Measurements from ENCODE around the gene SLC44A1. TPM values are rescaled to one million over a fixed set of nuclear protein-coding genes. Genes with fewer than 3 reads are reported as not detected.
A peak's percentile ranks its signal among the peaks of the same experiment; 100 is the strongest.

SLC44A1 gene
- total RNA-seq, 4 donors from 2014 or later, result 45.3 to 74.9 (median 67.7) TPM

GRCh38 chr9:105241356-105242043 lies 3.0 kb upstream of the SLC44A1 start:
- H3K27me3 ChIP-seq, result no peaks in the 10 kb centered on the region
- H3K9me3 ChIP-seq, result peaks cover 0 to 9% (median 2%) of the 10 kb centered on the region in 4 donors
- DNase-seq (ENCODE audit: low spot score in 2 of 2), result no peak
- peak overlapping the region in 2 of 4 donors; percentile 44 to 88 for H3K27ac ChIP-seq
- TF ChIP-seq CTCF (IDR thresholded peaks at IDR 0.05) (no peak), POLR2A (IDR thresholded peaks at IDR 0.05) (no peak), EP300 (IDR thresholded peaks at IDR 0.05) (no peak)
- peaks cover 0 to 40% (median 12%) of the 10 kb centered on the region in 4 donors for H3K4me1 ChIP-seq
- no peaks in the 10 kb centered on the region for H3K36me3 ChIP-seq
- 63 to 64% methylated on average over 4 of the region's 4 CpGs for WGBS, 2 donors
- H3K4me3 ChIP-seq, result no peak overlapping the region

- Histone ChIP-seq H3K27me3 (no peaks in the 10 kb centered on the region), H3K4me3 (peak overlapping the region in 1 of 4 donors; percentile 10), H3K27ac (peak overlapping the region in 2 of 4 donors; percentile 71 to 88), H3K4me1 (peaks cover 0 to 45% (median 17%) of the 10 kb centered on the region in 4 donors), H3K36me3 (no peaks in the 10 kb centered on the region), H3K9me3 (peaks cover 0 to 9% (median 2%) of the 10 kb centered on the region in 4 donors)
- 37 to 47% methylated on average over 2 of the region's 2 CpGs for WGBS, 2 donors
- DNase-seq (ENCODE audit: low spot score in 2 of 2), result no peak
- no peak for TF ChIP-seq EP300 (IDR thresholded peaks at IDR 0.05)
- no peak for TF ChIP-seq CTCF (IDR thresholded peaks at IDR 0.05)
- no peak for TF ChIP-seq POLR2A (IDR thresholded peaks at IDR 0.05)
These were observed 2.4 kb upstream of the SLC44A1 start for GRCh38 chr9:105242062-105242461.

GRCh38 chr9:105242557-105242956 lies 1.9 kb upstream of the SLC44A1 start:
- H3K27ac ChIP-seq, result peak overlapping the region in 2 of 4 donors; percentile 71 to 88
- peaks cover 0 to 49% (median 19%) of the 10 kb centered on the region in 4 donors for H3K4me1 ChIP-seq
- DNase-seq (ENCODE audit: low spot score in 2 of 2), result no peak
- H3K9me3 ChIP-seq, result peaks cover 0 to 9% (median 2%) of the 10 kb centered on the region in 4 donors
- no peak for TF ChIP-seq EP300 (IDR thresholded peaks at IDR 0.05)
- no peak for TF ChIP-seq POLR2A (IDR thresholded peaks at IDR 0.05)
- no peak for TF ChIP-seq CTCF (IDR thresholded peaks at IDR 0.05)
- no peaks in the 10 kb centered on the region for H3K36me3 ChIP-seq
- 14 to 19% methylated on average over 4 of the region's 4 CpGs for WGBS, 2 donors
- H3K27me3 ChIP-seq, result no peaks in the 10 kb centered on the region
- peak overlapping the region in 1 of 4 donors; percentile 10 for H3K4me3 ChIP-seq

- H3K36me3 ChIP-seq, result no peaks in the 10 kb centered on the region
- peak overlapping the region in 3 of 4 donors; percentile 71 to 88 (median 83) for H3K27ac ChIP-seq
- H3K4me3 ChIP-seq, result no peak overlapping the region
- peaks cover 0 to 9% (median 2%) of the 10 kb centered on the region in 4 donors for H3K9me3 ChIP-seq
- H3K27me3 ChIP-seq, result no peaks in the 10 kb centered on the region
- DNase-seq (ENCODE audit: low spot score in 2 of 2), result no peak
- 46 to 53% methylated on average over 5 of the region's 5 CpGs for whole genome bisulfite sequencing, 2 donors
- H3K4me1 ChIP-seq, result peaks cover 0 to 55% (median 19%) of the 10 kb centered on the region in 4 donors
- TF ChIP-seq EP300 (IDR thresholded peaks at IDR 0.05), result no peak
- TF ChIP-seq CTCF (IDR thresholded peaks at IDR 0.05), result no peak
- TF ChIP-seq POLR2A (IDR thresholded peaks at IDR 0.05), result no peak
These were observed 1.3 kb upstream of the SLC44A1 start for GRCh38 chr9:105243015-105243686.

GRCh38 chr9:105244734-105245028 lies 230 bp downstream of the SLC44A1 start:
- peak overlapping the region; percentile 62 to 84 (median 72) for H3K4me3 ChIP-seq
- TF ChIP-seq CTCF (IDR thresholded peaks at IDR 0.05), result no peak
- 0% methylated on average over 39 of the region's 48 CpGs; no CpG with 5 or more reads in 1 of the 2 donors for WGBS, 2 donors
- H3K36me3 ChIP-seq, result no peaks in the 10 kb centered on the region
- peak overlapping the region; percentile 65 to 91 (median 86) for H3K27ac ChIP-seq
- H3K9me3 ChIP-seq, result peaks cover 0 to 9% (median 2%) of the 10 kb centered on the region in 4 donors
- no peaks in the 10 kb centered on the region for H3K27me3 ChIP-seq
- no peak for DNase-seq (ENCODE audit: low spot score in 2 of 2)
- peaks cover 0 to 59% (median 19%) of the 10 kb centered on the region in 4 donors for H3K4me1 ChIP-seq

Measured in tibial nerve (tissue), 4 donors.